ENCODE data around the gene KCNQ1. TPM values are rescaled to one million over a fixed set of nuclear protein-coding genes. Genes with fewer than 3 reads are reported as not detected.

Gene KCNQ1
- total and polyA plus RNA-seq, 9 of the 15 experiments (the other 6 are each of a cell fraction or from before 2014, with no cell fraction given) = 0.44 TPM; not detected in 8

GRCh38 chr11:2777871-2778629, 333.2 kb downstream of the KCNQ1 start (continued):
- TF ChIP-seq GABPA (tag; conservative IDR thresholded peaks at IDR 0.05; ENCODE audit: low read depth) = no peak
- TF ChIP-seq NFE2 (IDR thresholded peaks at IDR 0.05; ENCODE audit: low read depth) = no peak
- no peak for TF ChIP-seq RNF2 (IDR thresholded peaks at IDR 0.05)
- no peak for TF ChIP-seq KLF16 (IDR thresholded peaks at IDR 0.05)
- no peak for TF ChIP-seq ZNF507 (tag; conservative IDR thresholded peaks at IDR 0.05)
- no peak for TF ChIP-seq MNT (conservative IDR thresholded peaks at IDR 0.05)
- no peak for TF ChIP-seq STAT6 (CRISPR knock-in tag; IDR thresholded peaks at IDR 0.05)
- TF ChIP-seq RERE (CRISPR knock-in tag; IDR thresholded peaks at IDR 0.05; ENCODE audit: borderline replicate concordance) = no peak
- no peak for TF ChIP-seq TAF15 (IDR thresholded peaks at IDR 0.05; ENCODE audit: low read depth, low read length)
- TF ChIP-seq JUND (IDR thresholded peaks at IDR 0.05; ENCODE audit: borderline replicate concordance, low read depth, low read length) = no peak
- TF ChIP-seq JUND (tag; IDR thresholded peaks at IDR 0.05; ENCODE audit: borderline replicate concordance, low read depth, low read length) = no peak
- TF ChIP-seq POLR3G (IDR thresholded peaks at IDR 0.05; ENCODE audit: extremely low read depth, insufficient read length, insufficient replicate concordance) = no peak
- no peak for TF ChIP-seq NR0B1 (IDR thresholded peaks at IDR 0.05; ENCODE audit: partially characterized antibody)
- TF ChIP-seq, protein P1, sequence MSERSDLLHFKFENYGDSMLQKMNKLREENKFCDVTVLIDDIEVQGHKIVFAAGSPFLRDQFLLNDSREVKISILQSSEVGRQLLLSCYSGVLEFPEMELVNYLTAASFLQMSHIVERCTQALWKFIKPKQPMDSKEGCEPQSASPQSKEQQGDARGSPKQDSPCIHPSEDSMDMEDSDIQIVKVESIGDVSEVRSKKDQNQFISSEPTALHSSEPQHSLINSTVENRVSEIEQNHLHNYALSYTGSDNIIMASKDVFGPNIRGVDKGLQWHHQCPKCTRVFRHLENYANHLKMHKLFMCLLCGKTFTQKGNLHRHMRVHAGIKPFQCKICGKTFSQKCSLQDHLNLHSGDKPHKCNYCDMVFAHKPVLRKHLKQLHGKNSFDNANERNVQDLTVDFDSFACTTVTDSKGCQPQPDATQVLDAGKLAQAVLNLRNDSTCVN (CRISPR knock-in tag; IDR thresholded peaks at IDR 0.05) = no peak
